GM12878 (cell line): ENCODE results near the gene NTM. TPM values are rescaled to one million over a fixed set of nuclear protein-coding genes. Genes with fewer than 3 reads are reported as not detected.

Source experiments
- ATAC-seq: fragments of 200-7000 bp; cut with Tn5 transposase; 3 replicates; pipeline ENCODE4 v1.9.1; 2020; ENCODE audit warnings: mild to moderate bottlenecking, moderate library complexity
- BruUV-seq: library from RNA; stranded (reverse); fragments of 400-500 nt; replicated peaks from 2 replicates; lab custom pipeline; 2021; lab: Mats Ljungman, UMichigan
- CTCF ChIA-PET: fragments of 300-600 bp; sonication (Branson Sonifier 250); formaldehyde crosslinking; extraction: SDS; loops from one replicate; lab custom pipeline; 2021; ENCODE audit warnings: inconsistent platforms; lab: Yijun Ruan, JAX
- POLR2A ChIA-PET: fragments of 350-600 bp; formaldehyde crosslinking; extraction: SDS; loops from one replicate; lab custom pipeline; 2021; ENCODE audit warnings: inconsistent platforms; lab: Charles Lee
- RAD21 ChIA-PET: fragments of 300-600 bp; sonication (Branson Sonifier 250); formaldehyde crosslinking; loops from one replicate; lab custom pipeline; 2023; ENCODE audit warnings: antibody characterized with exemption; ENCODE audit not compliant: unreplicated experiment; lab: Charles Lee
- SMC1A ChIA-PET: fragments of 300-600 bp; sonication (Branson Sonifier 250); formaldehyde crosslinking; loops from one replicate; lab custom pipeline; 2023; ENCODE audit not compliant: unreplicated experiment, uncharacterized antibody; lab: Charles Lee
- DNase-seq: peaks from one replicate; pipeline ENCODE4 v3.0.0-alpha.2; 2011; ENCODE audit warnings: low read depth, low spot score
- FAIRE-seq: peaks from 3 replicates; lab custom pipeline; 2011; peaks lifted over from hg19 to GRCh38; lab: Jason Lieb, UNC
- H2AFZ ChIP-seq: 2 replicates; pipeline ENCODE4 v1.6.0; 2011; ENCODE audit warnings: low read depth, low read length, control low read depth; ENCODE audit not compliant: control insufficient read depth
- H3K27ac ChIP-seq: 2 replicates; pipeline ENCODE4 v1.5.1; 2011; ENCODE audit warnings: control low read depth; ENCODE audit not compliant: control insufficient read depth, insufficient read depth
- H3K27me3 ChIP-seq, 2 experiments: replicated peaks in 1 of 2; 2 replicates each; pipeline versions ENCODE4 v1.6.0 to v1.6.1; 2011; ENCODE audit warnings: low read length in 1 of 2; ENCODE audit not compliant: control insufficient read depth in 2 of 2, insufficient read depth in 2 of 2
- H3K36me3 ChIP-seq, 2 experiments: 2 replicates each; pipeline ENCODE4 v1.5.1; 2011; ENCODE audit warnings: low read length in 1 of 2; ENCODE audit not compliant: control insufficient read depth in 2 of 2, insufficient read depth in 2 of 2
- H3K4me1 ChIP-seq: 2 replicates; pipeline ENCODE4 v1.6.1; 2011; ENCODE audit warnings: mild to moderate bottlenecking, low read length, moderate library complexity, mixed read lengths; ENCODE audit not compliant: control insufficient read depth, insufficient read depth
- H3K4me2 ChIP-seq: 2 replicates; pipeline ENCODE4 v1.6.0; 2011; ENCODE audit warnings: control low read depth; ENCODE audit not compliant: control insufficient read depth, insufficient read depth
- H3K4me3 ChIP-seq: fragments of 200-600 bp; sonication (generic); 2 replicates; pipeline ENCODE4 v1.5.1; 2016
- H3K79me2 ChIP-seq: 2 replicates; pipeline ENCODE4 v1.6.0; 2011; ENCODE audit warnings: low read length; ENCODE audit not compliant: control insufficient read depth, insufficient read depth
- H3K9ac ChIP-seq: 2 replicates; pipeline ENCODE4 v1.8.0; 2011; ENCODE audit warnings: low read length, control low read depth, mixed read lengths; ENCODE audit not compliant: control insufficient read depth, insufficient read depth
- H3K9me3 ChIP-seq: replicated peaks from 3 replicates; pipeline ENCODE4 v1.5.1; 2011; ENCODE audit warnings: mild to moderate bottlenecking, low read length; ENCODE audit not compliant: control insufficient read depth, insufficient read depth
- H4K20me1 ChIP-seq: 2 replicates; pipeline ENCODE4 v1.6.0; 2011; ENCODE audit not compliant: control insufficient read depth, insufficient read depth
- CTCF ChIP-seq, 3 experiments: IDR thresholded peaks in 2 of 3; conservative IDR thresholded peaks in 1 of 3; 2 replicates each; pipeline ENCODE4 v1.5.1; 2011; ENCODE audit warnings: low read depth in 3 of 3, low read length in 3 of 3, mild to moderate bottlenecking in 3 of 3, control low read depth in 2 of 3, moderate library complexity in 2 of 3, inconsistent platforms in 1 of 3, mixed read lengths in 1 of 3; ENCODE audit not compliant: control insufficient read depth in 2 of 3, insufficient read depth in 1 of 3; ENCODE audit errors: extremely low read depth in 1 of 3
- NFIC ChIP-seq: IDR thresholded peaks from 2 replicates; pipeline ENCODE4 v1.6.1; 2012; ENCODE audit warnings: low read depth, mild to moderate bottlenecking, inconsistent platforms, low read length, moderate library complexity
- RAD21 ChIP-seq: IDR thresholded peaks from 2 replicates; pipeline ENCODE4 v1.6.1; 2011; ENCODE audit warnings: mild to moderate bottlenecking, low read depth, low read length, moderate library complexity; ENCODE audit not compliant: insufficient read depth
- SMC3 ChIP-seq: IDR thresholded peaks from 2 replicates; pipeline ENCODE4 v1.6.1; 2011; ENCODE audit warnings: low read length, improper control_type of control experiment, borderline replicate concordance
- YY1 ChIP-seq: IDR thresholded peaks from 2 replicates; pipeline ENCODE4 v1.6.1; 2011; ENCODE audit warnings: low read depth, mild to moderate bottlenecking, low read length
- ZNF207 ChIP-seq: fragments of 450-650 bp; IDR thresholded peaks from 2 replicates; pipeline ENCODE4 v1.6.1; 2014; ENCODE audit warnings: antibody characterized with exemption, mild to moderate bottlenecking, borderline replicate concordance
- WGBS: methylation state at CpG from one replicate; pipeline ENCODE4 v1.1.6; 2016; ENCODE audit warnings: low lambda C conversion rate; ENCODE audit not compliant: insufficient replicate concordance, insufficient coverage; ENCODE audit errors: missing lambda C conversion rate; 5-methylcytosine and 5-hydroxymethylcytosine counted together
- in situ Hi-C: fragments of 300-500 bp; cut with MboI; formaldehyde crosslinking; loops from 9 replicates; pipeline ENCODE4 v1.14.3; 2018; ENCODE audit warnings: mixed read lengths
- intact Hi-C: fragments of 100-400 bp; cut with micrococcal nuclease; formaldehyde crosslinking; loops from one replicate; pipeline ENCODE4 v1.14.2; 2022; ENCODE audit not compliant: unreplicated experiment
- polyA plus RNA-seq, 11 experiments: library from polyadenylated mRNA; depleted of rRNA in 4 of 11; unstranded in 6 of 11; stranded (reverse) in 5 of 11; fragments of >200 nt; fragmentation: Nextera tagmentation in 4 of 11; fragmentation: Illumina TruSeq in 1 of 11; extraction: Ambion mirVana in 4 of 11; extraction: Trizol in 1 of 11; gene quantifications; 1 replicate in 1 of 11; 2 replicates in 10 of 11; pipeline versions ENCODE4 v1.2.1 to v1.2.3, GENCODE V29; 2011 to 2016; ENCODE audit warnings: inconsistent platforms in 2 of 11, missing spikeins in 2 of 11, low read depth in 1 of 11
- total RNA-seq, 4 experiments: library from RNA; depleted of rRNA in 3 of 4; stranded (reverse); fragments of >200 nt in 3 of 4; fragmentation: Illumina TruSeq in 1 of 4; extraction: Trizol in 1 of 4; gene quantifications; 2 replicates each; pipeline versions ENCODE4 v1.2.1 to v1.2.3, GENCODE V29; 2013 to 2021

NTM gene
- total and polyA plus RNA-seq, 10 of the 15 experiments (the other 5 are each of a cell fraction or from before 2014, with no cell fraction given): not detected

GRCh38 chr11:131694526-131695424, 324.4 kb downstream of the NTM start:
- TF ChIP-seq SMC3 (peak; percentile 40), RAD21 (peak; percentile 53), NFIC (no peak), ZNF207 (no peak), CTCF (IDR thresholded peaks at IDR 0.05 in 2 of 3, conservative IDR thresholded peaks at IDR 0.05 in 1 of 3; ENCODE audit: control insufficient read depth in 2 of 3, extremely low read depth in 1 of 3, insufficient read depth in 1 of 3, low read depth in 3 of 3, low read length in 3 of 3) (peak; percentile 81 to 96 (median 94)), YY1 (0 out of 2 replicates have a peak, but pooled peaks have one; percentile 43)
- TF ChIP-seq, all 136 proteins: peak for 4
- ChIA-PET SMC1A (interaction anchor here (0.7 kb wide), 1 partner anchor 44 kb away, joined by 3 read pairs; no protein-coding TSS in a partner anchor), POLR2A (no interaction called here), CTCF (interaction anchor here (0.6 to 2.8 kb wide), 16 partner anchors 9 to 708 kb away, joined by 3 to 13 read pairs (median 4); no protein-coding TSS in a partner anchor), RAD21 (interaction anchor here (1.0 kb wide), 2 partner anchors 10 to 432 kb away, joined by 3 to 4 read pairs; no protein-coding TSS in a partner anchor)
- intact Hi-C loops (loop anchor here (5.0 to 10.0 kb wide), 2 partner anchors 340 to 433 kb away; no protein-coding TSS in a partner anchor), in situ Hi-C loops (no loop called here)
- Histone ChIP-seq H3K4me2 (no peak overlapping the region), H3K36me3 (no peaks in the 10 kb centered on the region; a peak in 1 of 4 replicates), H3K9ac (no peak overlapping the region), H3K79me2 (no peaks in the 10 kb centered on the region), H3K27ac (no peak overlapping the region), H3K4me1 (no peaks in the 10 kb centered on the region), H4K20me1 (no peaks in the 10 kb centered on the region), H3K9me3 (no peaks in the 10 kb centered on the region), H2AFZ (no peak overlapping the region), H3K4me3 (no peak overlapping the region), H3K27me3 (peaks cover 0 to 3% of the 10 kb centered on the region in 2 experiments; a peak in 2 of 4 replicates)
- ATAC-seq: peak; percentile 99
- no TSS peak for BruUV-seq
- peak; percentile 18 for FAIRE-seq
- WGBS: 14% methylated on average over 34 of the region's 34 CpGs
- no peak for DNase-seq
